DOHH2 (cell line): Measurements from ENCODE around the gene SHC3.

Experiments used
- CTCF ChIP-seq: fragments of 200-600 bp; sonication (generic); IDR thresholded peaks from one replicate; pipeline ENCODE4 v1.5.1; 2014; ENCODE audit warnings: antibody characterized with exemption, mild to moderate bottlenecking, low read depth, low read length; ENCODE audit not compliant: poor library complexity, severe bottlenecking
- EZH2phosphoT487 ChIP-seq: fragments of 200-600 bp; sonication (generic); IDR thresholded peaks from 2 replicates; pipeline ENCODE4 v1.6.1; 2017; ENCODE audit warnings: borderline replicate concordance, mild to moderate bottlenecking, antibody characterized with exemption, low read length, moderate library complexity, mixed read lengths

GRCh38 chr9:89116805-89117192 is 61.8 kb downstream of the SHC3 start:
- no peak for TF ChIP-seq CTCF
- TF ChIP-seq EZH2phosphoT487: no peak
